SH-SY5Y (cell line): ENCODE measurements around the gene CDCA8.

ENCODE experiments used
- GATA2 ChIP-seq: IDR thresholded peaks from 2 replicates; pipeline ENCODE4 v1.6.1; 2011; ENCODE audit warnings: mild to moderate bottlenecking, low read depth, low read length
- GATA3 ChIP-seq: IDR thresholded peaks from 2 replicates; pipeline ENCODE4 v1.6.1; 2011; ENCODE audit warnings: low read depth, mild to moderate bottlenecking, low read length, moderate library complexity

DNA sequence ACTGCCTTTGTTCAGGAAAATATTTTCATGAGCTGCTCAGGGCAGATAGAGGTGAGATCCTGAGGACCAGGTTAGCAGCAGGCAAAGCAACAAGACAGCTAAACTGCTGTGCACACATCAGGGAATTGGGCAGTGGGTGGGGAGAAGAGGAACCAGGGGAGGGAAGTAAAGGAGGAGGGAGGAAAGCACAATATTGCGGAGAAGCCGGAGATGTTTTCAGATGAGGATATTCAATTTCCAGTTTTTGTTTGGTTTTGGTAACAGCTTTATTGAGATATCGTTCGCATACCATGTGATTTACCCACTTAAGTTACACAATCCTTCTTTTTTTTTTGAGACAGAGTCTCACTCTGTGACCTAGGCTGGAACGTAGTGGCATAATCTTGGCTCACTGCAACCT, 38.1 kb downstream of the CDCA8 start:
- TF ChIP-seq GATA2 (no peak), GATA3 (no peak)
